GM19324 (cell line): ENCODE data around the gene STK32B.

Experiments
- ATAC-seq: cut with Tn5 transposase; IDR thresholded peaks from one replicate; pipeline ENCODE4 v1.9.1; 2021; ENCODE audit warnings: mild to moderate bottlenecking, moderate library complexity; ENCODE audit not compliant: unreplicated experiment, low FRiP score

Gene STK32B

GRCh38 chr4:5322321-5322720 lies 271.0 kb downstream of the STK32B start:
- no peak for ATAC-seq

GRCh38 chr4:5330339-5330989 lies 279.2 kb downstream of the STK32B start:
- no peak for ATAC-seq

- ATAC-seq: no peak
Measured at GRCh38 chr4:5337731-5338130, 286.5 kb downstream of the STK32B start.

DNA sequence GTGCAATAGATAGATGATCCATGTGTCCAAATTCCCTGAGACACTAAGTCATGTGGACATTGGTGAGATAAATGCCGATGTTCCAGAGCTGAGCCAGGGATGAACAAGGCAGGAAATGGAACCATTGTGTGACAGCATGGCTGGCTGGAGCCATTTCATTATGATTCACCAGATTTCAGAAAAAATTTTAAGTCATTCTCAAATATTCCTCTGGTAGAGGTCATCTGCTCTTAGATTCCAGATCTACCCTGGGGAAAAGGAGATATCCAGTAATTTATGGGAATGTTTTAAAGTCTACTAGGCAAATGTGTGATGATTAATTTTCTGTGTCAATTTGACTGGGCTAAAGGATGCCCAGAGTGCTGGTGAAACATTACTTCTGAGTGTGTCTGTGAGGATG lies 287.3 kb downstream of the STK32B start:
- ATAC-seq: no peak

GRCh38 chr4:5340991-5341451 lies 289.7 kb downstream of the STK32B start:
- ATAC-seq: no peak

DNA sequence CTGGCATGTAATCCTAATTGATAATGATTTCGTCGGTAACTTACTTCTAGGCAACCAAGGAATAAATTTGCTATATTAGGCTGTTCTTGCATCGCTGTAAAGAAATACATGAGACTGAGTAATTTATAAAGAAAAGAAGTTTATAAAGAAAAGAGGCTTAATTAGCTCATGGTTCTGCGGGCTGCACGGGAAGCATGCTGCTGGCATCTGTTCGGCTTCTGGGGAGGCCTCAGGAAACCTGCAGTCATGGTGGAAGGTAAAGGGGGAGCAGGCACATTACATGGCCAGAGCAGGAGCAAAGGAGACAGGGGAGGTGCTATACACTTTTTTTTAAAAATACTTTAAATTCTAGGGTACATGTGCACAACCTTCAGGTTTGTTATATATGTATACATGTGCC lies 290.2 kb downstream of the STK32B start:
- ATAC-seq: no peak

- no peak for ATAC-seq
Measured at GRCh38 chr4:5355846-5356245, 304.6 kb downstream of the STK32B start.

DNA sequence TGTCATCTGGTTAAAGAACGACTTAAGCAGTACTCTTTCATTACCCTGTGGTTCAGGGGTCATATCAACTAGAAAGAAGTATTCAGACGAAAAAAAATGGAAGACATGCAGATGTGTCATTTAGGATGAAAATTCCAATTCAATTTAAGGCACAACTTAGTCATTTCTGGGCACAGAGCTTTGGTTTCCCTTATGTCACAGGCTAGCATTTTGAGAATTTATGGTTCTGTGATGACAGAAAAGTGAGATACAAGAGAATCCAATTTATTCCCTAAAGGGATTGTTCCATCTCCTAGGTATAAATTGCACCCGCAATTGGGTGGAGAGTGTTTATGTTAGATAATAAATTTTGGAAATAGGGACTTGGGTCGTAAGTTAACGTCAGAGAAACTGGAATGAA lies 306.6 kb downstream of the STK32B start:
- no peak for ATAC-seq

GRCh38 chr4:5361968-5362367 lies 310.7 kb downstream of the STK32B start:
- ATAC-seq: no peak

- ATAC-seq: no peak
Measured at GRCh38 chr4:5364406-5364805, 313.1 kb downstream of the STK32B start.

GRCh38 chr4:5365071-5366008 lies 314.1 kb downstream of the STK32B start:
- ATAC-seq: no peak

DNA sequence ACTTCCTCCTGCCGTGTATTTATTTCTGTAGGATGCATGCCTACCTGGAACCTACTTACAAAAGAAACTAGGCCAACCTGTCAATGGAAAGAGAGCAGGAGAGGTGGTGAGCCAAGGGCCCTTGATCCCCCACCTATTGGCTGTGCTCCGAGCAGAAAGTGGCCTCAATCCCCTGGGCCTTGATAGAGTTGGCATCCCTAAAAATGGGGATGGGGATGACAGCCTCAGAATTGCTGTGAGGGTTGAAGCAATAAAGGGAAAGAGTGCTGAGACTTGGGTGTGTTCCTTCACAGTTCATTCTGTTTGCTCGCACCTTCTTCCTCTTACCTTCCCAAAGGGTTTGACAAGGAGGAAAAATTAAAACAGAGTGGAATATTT lies 314.7 kb downstream of the STK32B start:
- no peak for ATAC-seq

- no peak for ATAC-seq
Measured at GRCh38 chr4:5366421-5366820, 315.1 kb downstream of the STK32B start.

- ATAC-seq: no peak
Measured at GRCh38 chr4:5368426-5368825, 317.1 kb downstream of the STK32B start.

GRCh38 chr4:5370286-5370685 lies 319.0 kb downstream of the STK32B start:
- no peak for ATAC-seq

DNA sequence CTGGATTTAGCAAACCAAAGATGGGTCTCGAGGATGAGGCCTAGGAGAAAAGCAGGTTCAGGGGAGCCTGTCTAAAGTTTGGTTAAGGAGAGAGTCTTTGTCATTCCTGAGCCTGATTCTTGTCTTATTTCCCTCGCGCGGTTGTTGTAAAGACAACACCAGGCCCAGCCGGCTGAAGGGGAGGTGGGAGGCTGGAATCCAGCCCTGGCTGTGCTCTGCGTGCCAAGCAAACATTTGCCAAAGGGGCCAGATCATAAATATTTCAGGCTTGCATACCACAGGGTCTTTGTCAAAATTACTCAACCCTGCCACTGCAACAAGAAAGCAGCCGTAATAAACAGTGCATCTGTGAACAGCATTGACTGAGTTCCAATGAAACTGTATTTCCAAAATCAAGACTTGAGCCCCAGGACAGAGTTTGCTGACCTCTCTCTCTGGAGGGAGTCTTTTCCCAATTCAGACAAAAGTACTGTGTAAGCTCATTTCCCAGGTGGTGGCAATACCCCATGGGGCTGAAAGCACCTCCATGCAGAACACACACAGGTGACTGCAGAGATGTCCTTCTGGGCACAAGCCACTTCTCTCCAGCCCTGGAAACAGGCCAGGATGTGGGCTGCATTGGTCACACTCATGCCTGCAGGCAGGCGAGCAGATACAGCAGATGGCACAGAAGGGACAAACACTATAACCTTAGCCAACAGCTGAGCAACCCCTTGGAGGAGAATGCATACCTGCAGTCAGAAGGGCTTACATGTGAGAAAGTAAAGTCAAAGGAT lies 320.3 kb downstream of the STK32B start:
- no peak for ATAC-seq

GRCh38 chr4:5372198-5372597 lies 320.9 kb downstream of the STK32B start:
- no peak for ATAC-seq

DNA sequence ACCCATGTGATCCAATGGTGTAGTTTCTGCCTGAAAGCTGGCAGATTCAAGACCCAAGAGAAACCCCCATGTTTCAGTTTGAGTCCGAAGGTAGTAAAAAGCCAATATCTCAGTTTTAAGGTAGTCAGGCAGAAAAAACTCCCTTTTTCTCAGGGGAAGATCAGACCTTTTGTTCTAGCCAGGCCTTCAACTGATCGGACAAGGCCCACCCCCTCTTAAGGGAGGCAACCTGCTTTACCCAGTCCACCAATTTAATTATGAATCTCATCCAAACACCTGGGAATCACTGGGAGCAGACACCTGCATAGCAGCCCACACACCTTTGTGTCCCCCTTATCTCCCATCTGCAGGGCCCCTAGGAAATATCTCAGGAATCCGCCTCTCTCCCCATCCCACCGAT lies 322.0 kb downstream of the STK32B start:
- no peak for ATAC-seq

DNA sequence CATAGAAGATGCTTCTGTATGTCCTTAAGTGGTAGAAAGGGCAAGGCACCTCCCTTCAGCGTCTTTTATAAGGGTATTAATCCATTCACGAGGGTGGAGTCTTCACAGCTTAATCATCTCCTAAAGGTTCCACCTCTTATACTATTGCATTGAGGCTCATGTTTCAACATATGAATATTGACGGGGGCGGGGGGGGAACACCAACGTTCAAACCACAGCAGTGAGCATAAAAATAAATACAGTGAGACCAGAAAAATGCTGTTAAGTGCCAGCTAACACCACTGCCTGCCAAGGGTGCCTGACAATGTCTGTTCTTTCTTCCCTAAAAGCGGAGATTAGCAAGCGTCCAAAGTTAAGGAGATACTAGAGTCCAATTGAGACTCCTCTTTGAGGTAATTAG lies 323.3 kb downstream of the STK32B start:
- no peak for ATAC-seq

DNA sequence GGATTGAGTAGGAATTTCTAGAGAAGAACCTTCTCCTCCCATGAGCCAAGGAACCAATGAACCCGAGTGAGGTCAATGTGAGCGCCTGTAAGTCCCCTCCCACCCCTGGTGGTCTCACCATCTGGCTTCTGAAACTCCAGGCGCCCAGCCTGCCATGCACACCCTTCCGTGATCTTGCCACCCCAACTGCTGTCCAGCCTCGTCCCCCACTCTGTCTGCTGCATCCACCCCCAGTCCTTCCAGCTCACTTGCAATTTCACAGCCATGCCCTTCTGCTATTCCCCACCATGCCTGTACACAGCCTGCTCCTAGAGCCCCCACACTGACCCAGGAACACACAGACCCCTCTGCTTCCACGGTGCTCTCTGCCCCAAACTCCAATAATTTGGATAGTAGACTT lies 323.7 kb downstream of the STK32B start:
- no peak for ATAC-seq

- no peak for ATAC-seq
Measured at GRCh38 chr4:5376015-5376414, 324.7 kb downstream of the STK32B start.
